Upper lobe of right lung (tissue), 1 donor: ENCODE measurements around the gene TEX26. TPM values are rescaled to one million over a fixed set of nuclear protein-coding genes. Genes with fewer than 3 reads are reported as not detected.

Experiments
- ATAC-seq: fragments of 200-7000 bp; cut with Tn5 transposase; one replicate; pipeline ENCODE4 v1.9.1; 2020; ENCODE audit warnings: mild to moderate bottlenecking, moderate library complexity
- DNase-seq: peaks from one replicate; pipeline ENCODE4 v3.0.0-alpha.2; 2020
- H3K27ac ChIP-seq: fragments of 200-600 bp; one replicate; pipeline ENCODE4 v1.8.0; 2022
- H3K27me3 ChIP-seq: fragments of 200-600 bp; one replicate; pipeline ENCODE4 v1.8.0; 2022; ENCODE audit warnings: mild to moderate bottlenecking
- H3K36me3 ChIP-seq: fragments of 200-600 bp; one replicate; pipeline ENCODE4 v1.8.0; 2022
- H3K4me1 ChIP-seq: fragments of 200-600 bp; one replicate; pipeline ENCODE4 v1.8.0; 2022
- H3K4me3 ChIP-seq: fragments of 200-600 bp; one replicate; pipeline ENCODE4 v1.8.0; 2022; ENCODE audit warnings: mild to moderate bottlenecking
- H3K9me3 ChIP-seq: fragments of 200-600 bp; one replicate; pipeline ENCODE4 v1.8.0; 2022
- CTCF ChIP-seq: fragments of 200-600 bp; IDR thresholded peaks from one replicate; pipeline ENCODE4 v1.8.0; 2022; ENCODE audit warnings: antibody characterized with exemption
- intact Hi-C: fragments of 100-400 bp; cut with DNase I; formaldehyde crosslinking; loops from one replicate; pipeline ENCODE4 v1.11.0; 2022
- total RNA-seq: library from RNA; stranded (reverse); fragmentation: NEBNext Ultra II Directional; extraction: Animal tissue kit (Norgen Biotek cat#: 25700); gene quantifications from one replicate; pipeline ENCODE4 v1.2.1, GENCODE V29; 2021
- donor health status: DM: no; HTN: yes; CAD: no; lungs with severe emphysema.

TEX26 gene
- total RNA-seq, 1 donor from 2014 or later = not detected

- no peak for TF ChIP-seq CTCF
- DNase-seq = no peak
- no peak overlapping the region for H3K4me3 ChIP-seq
- no peak overlapping the region for H3K27ac ChIP-seq
- peaks cover 4% of the 10 kb centered on the region for H3K27me3 ChIP-seq
- no peaks in the 10 kb centered on the region for H3K9me3 ChIP-seq
- no peak for ATAC-seq
- H3K4me1 ChIP-seq = no peaks in the 10 kb centered on the region
- intact Hi-C loops = no loop called here
- no peaks in the 10 kb centered on the region for H3K36me3 ChIP-seq
Observed at GRCh38 chr13:31020996-31021395, 88.5 kb downstream of the TEX26 start.

GRCh38 chr13:31022288-31022895, 89.9 kb downstream of the TEX26 start:
- H3K9me3 ChIP-seq = no peaks in the 10 kb centered on the region
- ATAC-seq (no peak), DNase-seq (no peak)
- H3K27ac ChIP-seq = no peak overlapping the region
- no peaks in the 10 kb centered on the region for H3K4me1 ChIP-seq
- no peak overlapping the region for H3K4me3 ChIP-seq
- intact Hi-C loops = no loop called here
- no peak for TF ChIP-seq CTCF
- H3K27me3 ChIP-seq = peaks cover 4% of the 10 kb centered on the region
- H3K36me3 ChIP-seq = no peaks in the 10 kb centered on the region

- no peak for TF ChIP-seq CTCF
- intact Hi-C loops = no loop called here
- DNase-seq (no peak), ATAC-seq (no peak)
- peaks cover 4% of the 10 kb centered on the region for H3K27me3 ChIP-seq
- H3K4me3 ChIP-seq = no peak overlapping the region
- H3K36me3 ChIP-seq = no peaks in the 10 kb centered on the region
- no peaks in the 10 kb centered on the region for H3K4me1 ChIP-seq
- no peak overlapping the region for H3K27ac ChIP-seq
- H3K9me3 ChIP-seq = no peaks in the 10 kb centered on the region
Observed at GRCh38 chr13:31022928-31023530, 90.6 kb downstream of the TEX26 start.

Other genes starting within 250 kb of the TEX26 start
- gene ALOX5AP, start 197.1 kb upstream of the TEX26 start, total RNA-seq = 195 TPM
- 5.5 TPM for gene MEDAG, start 26.4 kb upstream of the TEX26 start, total RNA-seq
- gene HSPH1, start 229.2 kb downstream of the TEX26 start, total RNA-seq = 79.8 TPM